Thyroid gland (tissue), 4 donors: Measurements from ENCODE around the gene KRTAP4-11.

Experiments
- CTCF ChIP-seq, 6 experiments: fragments of 200-600 bp in 3 of 6; fragments of 450-650 bp in 3 of 6; sonication (generic) in 3 of 6; IDR thresholded peaks; one replicate each; pipeline ENCODE4 v1.5.1; 2016 to 2019; ENCODE audit warnings: antibody characterized with exemption in 6 of 6, mild to moderate bottlenecking in 2 of 6, inconsistent platforms in 1 of 6, moderate library complexity in 1 of 6
- POLR2A ChIP-seq, 2 donors: fragments of 450-650 bp; IDR thresholded peaks; one replicate each; pipeline ENCODE4 v1.6.1; 2017; ENCODE audit warnings: antibody characterized with exemption in 2 of 2, mild to moderate bottlenecking in 2 of 2, moderate library complexity in 1 of 2

- TF ChIP-seq CTCF (IDR thresholded peaks at IDR 0.05) (no peak), POLR2A (IDR thresholded peaks at IDR 0.05) (no peak)
Observed at GRCh38 chr17:41147531-41148204, 29.5 kb upstream of the KRTAP4-11 start.
